Choroid plexus epithelial cell (primary cell): ENCODE measurements around the gene CHRND.

ENCODE experiments used
- DNase-seq: peaks from one replicate; pipeline ENCODE4 v3.0.0-alpha.2; 2010; ENCODE audit warnings: low read depth
- H3K4me3 ChIP-seq: 2 replicates; pipeline ENCODE4 v1.5.1; 2011; ENCODE audit warnings: low read depth, mild to moderate bottlenecking, control low read depth, low read length, moderate library complexity
- CTCF ChIP-seq: conservative IDR thresholded peaks from 2 replicates; pipeline ENCODE4 v1.5.1; 2011; ENCODE audit warnings: low read depth, mild to moderate bottlenecking, control low read depth, inconsistent platforms, low read length, moderate library complexity

The CHRND gene

GRCh38 chr2:232534940-232535651 is 9.1 kb downstream of the CHRND start:
- no peak for TF ChIP-seq CTCF
- no peak for DNase-seq

GRCh38 chr2:232535761-232536530 is 10.0 kb downstream of the CHRND start:
- H3K4me3 ChIP-seq = no peak overlapping the region
- no peak for DNase-seq
- no peak for TF ChIP-seq CTCF

More at GRCh38 chr2:232534940-232535651, 9.1 kb downstream of the CHRND start:
- H3K4me3 ChIP-seq = no peak overlapping the region

- no peak overlapping the region for H3K4me3 ChIP-seq
- no peak for DNase-seq
- peak; percentile 55 for TF ChIP-seq CTCF
These were observed 11.1 kb downstream of the CHRND start for GRCh38 chr2:232537079-232537478.

GRCh38 chr2:232537499-232537898 is 11.5 kb downstream of the CHRND start:
- no peak for TF ChIP-seq CTCF
- no peak overlapping the region for H3K4me3 ChIP-seq
- no peak for DNase-seq

GRCh38 chr2:232538671-232539070 is 12.7 kb downstream of the CHRND start:
- TF ChIP-seq CTCF = no peak
- no peak for DNase-seq
- H3K4me3 ChIP-seq = no peak overlapping the region

GRCh38 chr2:232539298-232540231 is 13.6 kb downstream of the CHRND start, which contains the start of gene CHRNG:
TSS of gene CHRNG (plus strand) at chr2:232539692. CDS start at chr2:232539748, 56 bp downstream.
- no peak for DNase-seq
- TF ChIP-seq CTCF = no peak
- no peak within 1 kb of the TSS for H3K4me3 ChIP-seq
